IMR-90 (cell line): ENCODE measurements around the gene FBLN7. TPM values are rescaled to one million over a fixed set of nuclear protein-coding genes. Genes with fewer than 3 reads are reported as not detected.

Experiments used
- ATAC-seq: fragments of 200-7000 bp; cut with Tn5 transposase; 2 replicates; pipeline ENCODE4 v1.9.1; 2020; ENCODE audit warnings: low read depth, mild to moderate bottlenecking, moderate library complexity
- BruUV-seq: library from RNA; stranded (reverse); fragments of 400-500 nt; replicated peaks from 2 replicates; lab custom pipeline; 2021; lab: Mats Ljungman, UMichigan
- CTCF ChIA-PET: fragments of 300-600 bp; formaldehyde crosslinking; extraction: SDS; loops from one replicate; lab custom pipeline; 2021; ENCODE audit warnings: antibody characterized with exemption; lab: Yijun Ruan, JAX
- POLR2A ChIA-PET: fragments of 300-600 bp; sonication (Branson Sonifier 250); formaldehyde crosslinking; loops from one replicate; lab custom pipeline; 2022; ENCODE audit warnings: antibody characterized with exemption; ENCODE audit not compliant: unreplicated experiment; lab: Charles Lee
- DNase-seq: peaks from one replicate; pipeline ENCODE4 v3.0.0; 2013
- H2AFZ ChIP-seq: replicated peaks from 2 replicates; pipeline ENCODE3; 2013; ENCODE audit warnings: low read length, mild to moderate bottlenecking; ENCODE audit not compliant: poor library complexity
- H2AK5ac ChIP-seq: 2 replicates; pipeline ENCODE4 v1.6.1; 2013; ENCODE audit warnings: low read depth, low read length, inconsistent platforms
- H2AK9ac ChIP-seq: replicated peaks from 2 replicates; pipeline ENCODE3; 2013; ENCODE audit warnings: mild to moderate bottlenecking, low read depth, low read length, moderate library complexity; ENCODE audit not compliant: poor library complexity
- H2BK120ac ChIP-seq: 2 replicates; pipeline ENCODE4 v1.6.1; 2013; ENCODE audit warnings: low read depth, low read length, inconsistent platforms
- H2BK15ac ChIP-seq: 3 replicates; pipeline ENCODE4 v1.6.1; 2013; ENCODE audit warnings: low read depth, low read length, inconsistent platforms
- H2BK20ac ChIP-seq: 2 replicates; pipeline ENCODE4 v1.6.1; 2013; ENCODE audit warnings: low read depth, mild to moderate bottlenecking, inconsistent platforms, low read length, moderate library complexity
- H2BK5ac ChIP-seq: 2 replicates; pipeline ENCODE4 v1.6.1; 2013; ENCODE audit warnings: mild to moderate bottlenecking, low read depth, low read length, inconsistent platforms; ENCODE audit not compliant: poor library complexity, severe bottlenecking
- H3K14ac ChIP-seq: replicated peaks from 2 replicates; pipeline ENCODE4 v1.6.1; 2013; ENCODE audit warnings: low read depth, low read length, inconsistent platforms
- H3K18ac ChIP-seq: 2 replicates; pipeline ENCODE4 v1.6.1; 2013; ENCODE audit warnings: low read depth, low read length, control low read depth
- H3K23ac ChIP-seq: 2 replicates; pipeline ENCODE4 v1.6.1; 2013; ENCODE audit warnings: low read depth, low read length, inconsistent platforms
- H3K27ac ChIP-seq: 2 replicates; pipeline ENCODE4 v1.5.1; 2013; ENCODE audit warnings: mild to moderate bottlenecking, control low read depth, low read length; ENCODE audit not compliant: insufficient read depth
- H3K27me3 ChIP-seq: 2 replicates; pipeline ENCODE4 v1.6.1; 2013; ENCODE audit warnings: low read length; ENCODE audit not compliant: control insufficient read depth, insufficient read depth
- H3K36me3 ChIP-seq: 2 replicates; pipeline ENCODE4 v1.6.1; 2013; ENCODE audit warnings: low read length, mixed read lengths; ENCODE audit not compliant: control insufficient read depth, insufficient read depth
- H3K4ac ChIP-seq: 2 replicates; pipeline ENCODE4 v1.6.1; 2013; ENCODE audit warnings: low read depth, low read length, inconsistent platforms
- H3K4me1 ChIP-seq: 2 replicates; pipeline ENCODE4 v1.6.1; 2013; ENCODE audit warnings: low read length, mixed read lengths; ENCODE audit not compliant: control insufficient read depth, insufficient read depth
- H3K4me2 ChIP-seq: 2 replicates; pipeline ENCODE4 v1.6.1; 2013; ENCODE audit warnings: low read depth, mild to moderate bottlenecking, control low read depth, low read length, moderate library complexity
- H3K4me3 ChIP-seq: 2 replicates; pipeline ENCODE4 v1.5.1; 2013; ENCODE audit warnings: low read depth, mild to moderate bottlenecking, control low read depth, low read length, moderate library complexity; ENCODE audit not compliant: insufficient read depth
- H3K56ac ChIP-seq: 2 replicates; pipeline ENCODE4 v1.6.1; 2013; ENCODE audit warnings: low read length, inconsistent platforms; ENCODE audit not compliant: insufficient read depth; ENCODE audit errors: extremely low read depth
- H3K79me1 ChIP-seq, 2 experiments: 2 replicates each; pipeline ENCODE4 v1.6.1; 2013; ENCODE audit warnings: low read length in 2 of 2, inconsistent platforms in 1 of 2, low read depth in 1 of 2
- H3K9ac ChIP-seq: 2 replicates; pipeline ENCODE4 v1.6.1; 2013; ENCODE audit warnings: low read depth, low read length, control low read depth
- H3K9me1 ChIP-seq: 2 replicates; pipeline ENCODE4 v1.6.1; 2013; ENCODE audit warnings: low read length, inconsistent platforms; ENCODE audit not compliant: insufficient read depth
- H3K9me3 ChIP-seq: 2 replicates; pipeline ENCODE4 v1.6.1; 2013; ENCODE audit warnings: low read length; ENCODE audit not compliant: control insufficient read depth, insufficient read depth
- H4K20me1 ChIP-seq: 2 replicates; pipeline ENCODE4 v1.6.1; 2013; ENCODE audit warnings: low read length, inconsistent platforms; ENCODE audit not compliant: insufficient read depth
- H4K5ac ChIP-seq: 2 replicates; pipeline ENCODE4 v1.6.1; 2013; ENCODE audit warnings: mild to moderate bottlenecking, low read depth, low read length, control low read depth
- H4K8ac ChIP-seq, 2 experiments: 2 replicates each; pipeline ENCODE4 v1.6.1; 2013; ENCODE audit warnings: low read depth in 2 of 2, low read length in 2 of 2, control low read depth in 1 of 2, inconsistent platforms in 1 of 2
- H4K91ac ChIP-seq: 2 replicates; pipeline ENCODE4 v1.6.1; 2013; ENCODE audit warnings: low read depth, low read length, inconsistent platforms; ENCODE audit not compliant: insufficient read depth
- CEBPB ChIP-seq: IDR thresholded peaks from 2 replicates; pipeline ENCODE4 v1.6.1; 2012; ENCODE audit warnings: low read depth, low read length, improper control_type of control experiment
- CTCF ChIP-seq: conservative IDR thresholded peaks from 2 replicates; pipeline ENCODE4 v1.5.1; 2012; ENCODE audit warnings: mild to moderate bottlenecking, low read depth, low read length, improper control_type of control experiment
- FOS ChIP-seq: fragments of 150-350 bp; IDR thresholded peaks from 2 replicates; pipeline ENCODE4 v1.6.1; 2016; ENCODE audit warnings: low read depth, low read length
- MAZ ChIP-seq: IDR thresholded peaks from 2 replicates; pipeline ENCODE4 v1.6.1; 2012; ENCODE audit warnings: low read depth, mild to moderate bottlenecking, low read length, improper control_type of control experiment, moderate library complexity, borderline replicate concordance
- MXI1 ChIP-seq: IDR thresholded peaks from 2 replicates; pipeline ENCODE4 v1.6.1; 2012; ENCODE audit warnings: low read depth, mild to moderate bottlenecking, low read length, moderate library complexity, borderline replicate concordance
- RCOR1 ChIP-seq: IDR thresholded peaks from 2 replicates; pipeline ENCODE4 v1.6.1; 2012; ENCODE audit warnings: mild to moderate bottlenecking, low read length, improper control_type of control experiment; ENCODE audit not compliant: insufficient replicate concordance
- RFX5 ChIP-seq: IDR thresholded peaks from 2 replicates; pipeline ENCODE4 v1.8.0; 2012; ENCODE audit warnings: low read depth, mild to moderate bottlenecking, low read length, moderate library complexity
- SMC3 ChIP-seq: fragments of 150-350 bp; IDR thresholded peaks from 2 replicates; pipeline ENCODE4 v1.6.1; 2016; ENCODE audit warnings: low read depth, mild to moderate bottlenecking, antibody characterized with exemption, low read length, moderate library complexity
- USF2 ChIP-seq: fragments of 150-350 bp; IDR thresholded peaks from 2 replicates; pipeline ENCODE4 v1.6.1; 2017; ENCODE audit warnings: mild to moderate bottlenecking, antibody characterized with exemption, low read length, low read depth
- WGBS, 2 experiments: methylation state at CpG; one replicate each; pipeline versions ENCODE4 v1.1.5 to v1.1.7; 2013; ENCODE audit warnings: missing lambda C conversion rate in 2 of 2; ENCODE audit not compliant: insufficient read length in 1 of 2; ENCODE audit errors: extremely low coverage in 2 of 2; 5-methylcytosine and 5-hydroxymethylcytosine counted together
- dilution Hi-C: fragments of 300-500 bp; cut with HindIII; formaldehyde crosslinking; loops from one replicate; pipeline ENCODE4 v1.14.3; 2018; ENCODE audit warnings: low sequenced_read_pairs; ENCODE audit not compliant: unreplicated experiment
- in situ Hi-C: fragments of 300-500 bp; cut with MboI; formaldehyde crosslinking; loops from 3 replicates; pipeline ENCODE4 v1.14.3; 2019; ENCODE audit warnings: low sequenced_read_pairs, inconsistent platforms, mixed read lengths
- intact Hi-C: fragments of 100-400 bp; cut with micrococcal nuclease; formaldehyde crosslinking; loops from 2 replicates; pipeline ENCODE4 v1.10.0; 2022
- polyA plus RNA-seq, 3 experiments: library from polyadenylated mRNA; depleted of rRNA; stranded (reverse); fragments of >200 nt; gene quantifications; 2 replicates each; pipeline ENCODE4 v1.2.3, GENCODE V29; 2012; ENCODE audit warnings: low replicate concordance in 1 of 3
- total RNA-seq: library from RNA; depleted of rRNA; stranded (reverse); fragments of >200 nt; gene quantifications from 2 replicates; pipeline ENCODE4 v1.2.3, GENCODE V29; 2012

The FBLN7 gene
- total and polyA plus RNA-seq, 2 of the 4 experiments (the other 2 are of a cell fraction): 0.18 to 1.2 TPM

DNA sequence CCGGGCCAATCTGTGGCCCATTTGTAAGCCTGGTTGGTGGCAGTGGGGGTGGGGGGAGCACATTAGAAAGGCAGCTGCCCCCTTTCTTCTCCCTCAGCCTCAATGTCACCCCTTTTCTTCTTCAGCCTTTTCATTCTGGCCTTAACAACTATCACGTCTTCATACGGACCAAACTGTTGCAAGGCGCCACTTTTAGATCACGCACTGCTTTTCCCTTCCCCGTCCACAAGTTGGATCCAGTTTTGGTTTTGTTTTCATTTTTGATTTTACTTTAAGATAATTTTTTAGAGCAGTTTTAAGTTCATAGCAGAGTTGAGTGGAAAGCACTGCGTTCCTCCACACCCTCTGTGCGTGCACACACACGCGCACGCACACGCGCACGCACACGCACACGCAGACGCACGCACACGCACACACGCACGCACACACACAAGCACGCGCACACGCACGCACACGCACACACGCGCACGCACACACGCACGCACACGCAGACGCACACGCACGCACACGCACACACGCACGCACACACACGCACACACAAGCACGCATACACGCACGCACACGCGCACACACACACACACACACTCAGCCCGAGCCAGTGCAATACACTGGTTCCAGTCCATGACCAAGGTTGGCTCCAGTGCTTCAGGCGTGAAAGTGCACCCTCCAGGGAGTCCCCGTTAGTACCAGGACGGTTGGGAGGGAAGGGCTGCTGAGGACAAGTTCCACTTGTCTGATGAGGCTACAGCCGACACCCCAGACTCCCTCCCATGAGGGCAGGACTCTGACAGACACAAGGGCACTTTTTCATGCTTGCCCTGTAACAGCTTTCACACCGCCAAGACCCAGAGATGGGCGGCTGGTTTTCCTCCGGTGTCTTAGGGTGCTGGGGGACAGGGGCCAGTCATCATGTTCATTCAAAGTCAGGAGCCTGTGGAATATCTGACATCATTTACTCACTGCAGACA is 22.4 kb downstream of the FBLN7 start:
- no TSS peak for BruUV-seq
- in situ Hi-C loops: no loop called here

More for the DNA sequence above, 22.4 kb downstream of the FBLN7 start:
- ChIA-PET CTCF (no interaction called here), POLR2A (no interaction called here)
- no peaks in the 10 kb centered on the region for H3K36me3 ChIP-seq
- no peak overlapping the region for H2AK5ac ChIP-seq
- no peak overlapping the region for H3K9ac ChIP-seq
- no peak overlapping the region for H3K27ac ChIP-seq
- H3K18ac ChIP-seq: no peak overlapping the region
- H2BK20ac ChIP-seq: no peak overlapping the region
- no peak overlapping the region for H2BK15ac ChIP-seq
- H2AK9ac ChIP-seq: no peak overlapping the region
- H4K91ac ChIP-seq: no peak overlapping the region
- TF ChIP-seq RFX5: no peak
- TF ChIP-seq MAZ: no peak
- TF ChIP-seq CTCF: no peak
- no peak for TF ChIP-seq CEBPB
- no peak for TF ChIP-seq USF2
- TF ChIP-seq FOS: no peak
- no peak for TF ChIP-seq RCOR1
- TF ChIP-seq MXI1: no peak
- no peak for TF ChIP-seq SMC3
- no peaks in the 10 kb centered on the region for H3K27me3 ChIP-seq
- no peaks in the 10 kb centered on the region for H3K9me3 ChIP-seq
- no peak for DNase-seq
- no peak overlapping the region for H3K4me3 ChIP-seq
- no peak overlapping the region for H3K14ac ChIP-seq
- peaks cover 5% of the 10 kb centered on the region for H3K4me1 ChIP-seq
- dilution Hi-C loops (no loop called here), intact Hi-C loops (no loop called here)
- no peak for ATAC-seq
- WGBS, 2 experiments: 96% methylated on average over 5 of the region's 52 CpGs; no CpG with 5 or more reads in 1 of the 2 experiments
- H3K23ac ChIP-seq: no peak overlapping the region
- H3K9me1 ChIP-seq: peaks cover 4% of the 10 kb centered on the region; the same call in 1 of the 2 replicates
- no peak overlapping the region for H2BK120ac ChIP-seq
- no peak overlapping the region for H4K5ac ChIP-seq
- H4K20me1 ChIP-seq: no peaks in the 10 kb centered on the region
- H4K8ac ChIP-seq: no peak overlapping the region
- no peak overlapping the region for H3K4me2 ChIP-seq
- H3K56ac ChIP-seq: no peak overlapping the region
- H2BK5ac ChIP-seq: no peak overlapping the region
- no peak overlapping the region for H2AFZ ChIP-seq
- H3K79me1 ChIP-seq: no peaks in the 10 kb centered on the region
- no peak overlapping the region for H3K4ac ChIP-seq
